Epithelial cell of prostate (primary cell): ENCODE measurements around the gene DPP10.

Source experiments
- DNase-seq: peaks from one replicate; pipeline ENCODE4 v3.0.0-alpha.2; 2011; ENCODE audit warnings: low read depth, low spot score
- H3K27ac ChIP-seq: fragments of 450-650 bp; 2 replicates; pipeline ENCODE4 v1.5.1; 2017; ENCODE audit warnings: mild to moderate bottlenecking

The DPP10 gene

DNA sequence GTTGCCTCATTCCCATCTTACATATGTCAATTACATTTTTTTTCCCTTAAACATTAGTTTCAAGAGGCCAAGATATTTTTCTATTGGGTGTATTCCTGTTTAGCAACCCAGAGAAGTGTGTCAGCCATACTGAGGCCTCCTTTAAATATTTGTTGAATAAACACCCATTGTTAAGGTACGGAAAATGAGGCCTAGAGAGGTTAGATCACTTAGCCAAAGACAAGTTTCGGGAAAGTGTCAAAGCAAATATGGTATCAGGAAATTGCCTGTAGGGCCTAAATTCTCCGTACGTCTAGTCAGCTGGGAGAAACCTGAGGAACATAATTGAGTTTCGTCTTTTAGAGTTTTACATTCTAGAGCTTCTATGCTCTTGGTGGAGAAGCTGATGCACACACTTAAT lies 1138.3 kb downstream of the DPP10 start:
- no peak for DNase-seq
- no peak overlapping the region for H3K27ac ChIP-seq

DNA sequence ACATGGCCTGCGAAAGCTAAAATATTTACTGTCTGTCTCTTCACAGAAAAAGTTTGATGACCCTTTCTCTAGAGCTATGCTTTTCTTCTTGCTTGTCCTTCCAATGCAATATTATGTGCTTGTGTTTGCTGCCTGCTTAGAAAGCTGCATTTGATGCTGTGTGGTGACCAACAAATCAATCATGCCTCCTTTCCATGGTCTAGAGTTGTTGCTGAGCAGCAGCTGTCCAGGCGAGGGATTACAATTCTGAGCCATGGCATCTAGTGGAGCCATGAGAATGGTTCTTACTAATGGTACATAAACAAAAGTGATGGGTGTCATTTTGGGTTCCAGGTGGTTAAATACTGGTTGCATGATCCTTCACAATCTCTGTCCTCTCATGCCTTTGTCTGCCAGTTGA lies 1142.1 kb downstream of the DPP10 start:
- H3K27ac ChIP-seq, result no peak overlapping the region
- no peak for DNase-seq

GRCh38 chr2:115596659-115597375 lies 1154.4 kb downstream of the DPP10 start:
- no peak for DNase-seq
- H3K27ac ChIP-seq, result no peak overlapping the region

DNA sequence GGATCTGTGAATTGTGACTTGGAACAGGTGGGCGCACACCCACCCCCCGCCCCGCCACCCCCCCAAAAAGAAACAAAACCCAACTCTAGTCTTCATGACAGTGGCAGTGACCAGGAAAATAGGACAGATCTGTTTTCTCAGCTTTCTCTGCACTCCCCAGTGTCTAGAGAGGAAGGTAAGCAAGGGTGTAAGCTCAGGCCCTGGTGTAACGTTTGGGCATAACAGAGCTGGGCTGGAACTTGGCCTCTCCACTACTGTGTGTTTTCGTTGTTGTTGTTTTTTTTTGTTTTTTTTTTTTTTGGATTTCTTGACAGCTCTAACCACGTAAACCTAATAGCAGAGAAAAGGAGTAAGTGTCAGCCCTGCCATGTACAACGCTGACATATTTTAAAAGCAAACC lies 1160.8 kb downstream of the DPP10 start:
- no peak overlapping the region for H3K27ac ChIP-seq
- DNase-seq, result no peak

DNA sequence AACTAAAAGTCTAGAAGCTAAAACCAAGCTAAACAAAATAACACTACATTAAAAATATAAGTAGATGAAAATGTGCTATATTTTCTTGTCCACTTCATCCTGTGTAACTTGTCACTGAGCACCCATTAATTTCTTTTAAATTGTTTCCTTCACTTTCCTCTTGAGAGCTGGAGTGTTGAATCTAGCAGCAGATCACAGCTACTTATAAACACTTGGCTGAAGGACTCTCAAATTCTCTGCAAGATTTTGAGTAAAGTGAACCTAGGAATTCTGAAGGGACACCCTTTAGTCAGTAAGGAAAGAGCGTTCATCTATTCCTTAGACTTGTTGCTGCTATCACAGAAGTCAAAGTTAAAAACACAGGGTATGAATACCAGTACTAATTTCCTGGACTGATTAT lies 1163.9 kb downstream of the DPP10 start:
- DNase-seq, result no peak
- no peak overlapping the region for H3K27ac ChIP-seq

DNA sequence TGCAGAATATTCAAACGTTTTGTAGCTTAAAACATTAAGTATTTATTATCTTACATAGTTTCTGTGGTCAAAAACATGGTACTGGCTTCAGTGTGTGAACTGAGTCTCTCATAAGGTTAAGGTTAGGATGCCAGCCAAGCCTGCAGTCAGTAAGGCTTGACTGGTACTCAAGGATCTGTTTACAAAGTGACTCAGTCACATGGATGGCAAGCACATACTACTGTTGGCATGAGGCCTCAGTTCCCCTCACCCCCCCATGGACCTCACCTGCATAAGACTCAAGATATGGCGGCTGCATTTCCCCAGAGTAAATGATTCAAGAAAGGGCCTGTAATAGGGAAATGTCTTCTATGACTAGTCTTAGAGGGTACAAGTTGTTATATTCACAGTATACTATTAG lies 1167.5 kb downstream of the DPP10 start:
- DNase-seq, result no peak
- no peak overlapping the region for H3K27ac ChIP-seq

GRCh38 chr2:115610888-115611287 lies 1168.4 kb downstream of the DPP10 start:
- H3K27ac ChIP-seq, result no peak overlapping the region
- DNase-seq, result no peak

- no peak overlapping the region for H3K27ac ChIP-seq
- no peak for DNase-seq
Measured at GRCh38 chr2:115624332-115624731, 1181.9 kb downstream of the DPP10 start.

- no peak overlapping the region for H3K27ac ChIP-seq
- DNase-seq, result no peak
Measured at GRCh38 chr2:115634578-115634977, 1192.1 kb downstream of the DPP10 start.

- no peak overlapping the region for H3K27ac ChIP-seq
- DNase-seq, result no peak
Measured at GRCh38 chr2:115635430-115635829, 1193.0 kb downstream of the DPP10 start.

DNA sequence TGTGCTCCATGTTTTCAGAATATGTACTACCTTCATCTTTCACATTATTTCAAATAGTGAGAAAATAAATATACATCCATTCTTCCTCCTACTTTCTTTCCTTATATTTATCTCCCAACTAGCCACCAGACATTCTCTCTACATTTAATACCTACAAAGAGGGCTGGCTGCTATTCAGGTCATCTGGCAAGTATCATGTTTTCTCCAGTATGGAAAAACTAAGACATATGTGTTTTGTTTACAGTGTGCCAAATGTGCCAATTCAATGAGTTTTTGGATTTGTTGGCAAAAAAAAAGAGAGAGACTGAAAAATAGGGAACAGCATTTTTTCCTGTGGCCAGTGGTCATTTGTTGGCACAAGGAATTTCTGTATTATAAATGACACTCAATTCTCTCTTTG lies 1207.3 kb downstream of the DPP10 start:
- no peak overlapping the region for H3K27ac ChIP-seq

GRCh38 chr2:115650827-115651226 lies 1208.4 kb downstream of the DPP10 start:
- H3K27ac ChIP-seq, result no peak overlapping the region
- no peak for DNase-seq

More for the DNA sequence above, 1207.3 kb downstream of the DPP10 start:
- DNase-seq, result no peak

- H3K27ac ChIP-seq, result no peak overlapping the region
- no peak for DNase-seq
Measured at GRCh38 chr2:115652652-115653051, 1210.2 kb downstream of the DPP10 start.

DNA sequence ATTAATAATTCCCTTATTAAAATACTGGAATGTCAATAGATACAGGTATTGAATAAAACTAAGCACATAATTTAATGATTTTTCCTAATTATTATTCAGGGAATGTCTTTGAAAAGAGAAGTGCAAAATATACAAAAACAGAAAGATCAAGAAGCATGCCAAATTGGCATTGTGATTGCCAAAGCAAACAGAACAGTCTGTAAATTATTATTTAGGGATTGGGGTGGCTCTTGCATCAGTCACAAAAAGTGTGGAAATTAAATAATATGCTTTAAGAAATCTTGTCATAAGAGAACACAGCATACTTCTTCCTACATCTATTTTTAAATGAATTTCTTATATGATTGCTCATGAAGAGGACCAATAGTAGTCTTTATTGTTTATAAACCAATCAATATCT lies 1211.9 kb downstream of the DPP10 start:
- H3K27ac ChIP-seq, result no peak overlapping the region
- no peak for DNase-seq

DNA sequence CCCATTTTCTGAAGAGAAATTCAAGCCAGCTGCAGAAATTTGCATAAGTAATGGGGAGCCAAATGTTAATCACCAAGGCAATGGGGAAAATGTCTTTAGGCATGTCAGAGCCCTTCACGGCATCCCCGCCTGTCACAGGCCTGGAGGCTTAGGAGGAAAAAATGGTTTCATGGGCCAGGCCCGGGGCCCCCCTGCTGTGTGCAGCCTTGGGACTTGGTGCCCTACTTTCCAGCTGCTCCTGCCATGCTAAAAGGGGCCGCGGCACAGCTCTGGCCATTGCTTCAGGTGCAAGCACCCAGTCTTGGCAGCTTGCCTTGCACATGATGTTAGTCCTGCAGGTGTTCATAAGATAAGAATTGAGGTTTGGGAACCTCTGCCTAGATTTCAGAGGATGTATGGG lies 1235.7 kb downstream of the DPP10 start:
- no peak for DNase-seq
- H3K27ac ChIP-seq, result no peak overlapping the region

- no peak for DNase-seq
- H3K27ac ChIP-seq, result no peak overlapping the region
Measured at GRCh38 chr2:115684345-115684744, 1241.9 kb downstream of the DPP10 start.

GRCh38 chr2:115691409-115691808 lies 1249.0 kb downstream of the DPP10 start:
- H3K27ac ChIP-seq, result no peak overlapping the region
- no peak for DNase-seq

DNA sequence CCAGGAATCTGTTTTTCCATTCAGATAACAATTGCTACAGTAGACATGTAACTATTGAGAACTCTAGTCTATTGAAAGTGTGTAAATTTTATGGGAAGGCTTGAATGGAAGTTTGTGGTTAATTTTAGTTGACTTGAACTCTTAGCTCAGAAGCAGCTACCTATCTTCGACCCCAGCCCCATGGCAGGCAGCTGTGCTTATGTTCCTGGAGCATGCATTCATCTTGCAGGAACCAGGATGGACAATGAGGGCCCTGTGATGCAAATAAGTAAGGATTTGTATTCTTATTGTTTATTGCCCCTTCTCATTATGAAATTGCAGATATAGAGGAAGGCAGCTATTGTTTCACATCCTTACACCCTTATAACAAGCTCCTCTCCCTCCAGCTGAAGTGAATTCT lies 1252.2 kb downstream of the DPP10 start:
- H3K27ac ChIP-seq, result no peak overlapping the region
- DNase-seq, result no peak

- H3K27ac ChIP-seq, result no peak overlapping the region
- no peak for DNase-seq
Measured at GRCh38 chr2:115733190-115733775, 1290.8 kb downstream of the DPP10 start.

DNA sequence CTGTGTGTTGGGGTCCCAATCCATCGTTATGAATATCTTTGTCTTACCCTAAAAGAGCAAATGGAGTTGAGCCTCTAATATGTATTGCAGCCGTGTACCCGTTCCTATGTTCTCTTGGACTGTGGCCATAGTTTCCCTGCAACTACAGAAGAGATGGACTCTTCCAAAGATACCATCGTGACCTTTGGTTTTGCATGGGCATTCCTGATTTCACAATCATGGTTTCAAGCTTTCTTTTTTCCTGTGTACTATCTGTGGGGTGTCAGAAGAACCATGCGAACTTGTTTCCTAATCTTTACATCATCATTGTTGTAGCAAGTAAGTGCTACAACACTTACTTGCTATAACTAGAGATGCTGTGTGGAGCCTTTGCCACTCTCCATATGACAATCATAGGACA lies 1295.7 kb downstream of the DPP10 start:
- no peak for DNase-seq
- H3K27ac ChIP-seq, result no peak overlapping the region

GRCh38 chr2:115739574-115739973 lies 1297.1 kb downstream of the DPP10 start:
- no peak for DNase-seq
- no peak overlapping the region for H3K27ac ChIP-seq

DNA sequence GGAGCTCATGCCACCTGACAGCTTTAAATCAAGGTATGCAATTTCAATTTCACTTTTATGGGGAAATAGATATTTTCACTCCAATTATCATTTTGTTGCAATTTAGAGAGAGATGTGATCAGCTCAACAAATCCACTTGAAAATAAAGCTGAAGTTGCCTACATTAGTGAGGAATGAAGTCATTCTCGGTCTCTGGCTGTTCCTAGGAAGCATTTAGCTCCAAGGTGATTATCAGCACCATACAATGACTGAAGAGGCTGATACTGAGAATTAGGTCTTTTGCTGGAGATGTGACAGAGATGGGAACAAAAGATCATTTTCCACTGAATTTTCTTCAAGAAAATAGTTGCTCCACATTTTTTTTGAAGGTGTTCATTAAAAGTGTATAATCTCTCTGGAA lies 1303.7 kb downstream of the DPP10 start:
- DNase-seq, result no peak
- H3K27ac ChIP-seq, result no peak overlapping the region
